Left renal cortex interstitium (tissue), 4 donors: ENCODE measurements around the gene MTMR12. TPM values are rescaled to one million over a fixed set of nuclear protein-coding genes. Genes with fewer than 3 reads are reported as not detected.

Experiments
- DNase-seq, 4 donors: peaks; one replicate each; pipeline ENCODE4 v3.0.0-alpha.2; 2013; ENCODE audit warnings: low read depth in 4 of 4, low spot score in 2 of 4, missing footprints in 1 of 4
- polyA plus RNA-seq, 4 donors: library from polyadenylated mRNA; unstranded; fragments of 120-200 nt; gene quantifications; one replicate each; pipeline ENCODE4 v1.2.1, GENCODE V29; 2013; ENCODE audit not compliant: insufficient read length in 4 of 4

MTMR12 gene
- polyA plus RNA-seq, 4 donors = 31.4 to 40.3 (median 34.8) TPM

GRCh38 chr5:32207355-32207634, 105.4 kb downstream of the MTMR12 start:
- no peak for DNase-seq

DNA sequence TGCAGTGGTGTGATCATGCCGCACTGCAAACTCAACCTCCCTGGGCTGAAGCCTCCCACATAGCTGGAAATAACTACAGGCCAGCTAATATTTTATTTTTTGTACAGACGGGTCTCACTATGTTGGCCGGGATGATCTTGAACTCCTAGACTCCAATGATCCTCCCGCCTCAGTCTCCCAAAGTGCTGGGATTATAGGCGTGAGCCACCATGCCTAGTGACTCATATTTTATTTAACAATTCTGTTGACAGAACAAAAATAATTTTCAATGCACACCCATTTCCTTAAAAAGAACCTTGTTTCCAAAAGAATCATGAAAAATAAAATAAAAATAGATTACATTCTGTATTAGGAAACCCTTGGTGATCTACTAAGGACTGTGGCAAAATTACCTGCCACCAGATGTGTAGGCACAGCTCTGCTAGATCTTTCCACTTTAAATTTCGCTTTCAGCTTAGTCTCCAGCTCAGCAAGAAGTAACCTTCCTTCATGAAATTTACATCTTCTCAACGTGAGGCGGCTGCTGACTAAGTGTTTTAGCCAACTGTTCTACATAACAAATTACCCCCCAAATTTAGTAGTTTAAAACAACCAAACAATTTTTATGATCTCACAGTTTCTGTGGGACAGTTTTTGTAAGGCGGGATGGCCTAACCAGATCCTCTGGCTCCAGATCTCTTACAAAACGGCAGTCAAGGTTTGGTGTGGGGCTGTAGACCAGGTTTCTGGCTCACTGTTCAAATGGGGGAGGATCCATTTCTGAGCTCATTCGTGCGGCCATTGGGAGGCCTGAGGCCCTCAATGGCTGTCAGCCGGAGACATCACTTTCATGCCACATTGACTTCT, 106.0 kb downstream of the MTMR12 start:
- DNase-seq = no peak

GRCh38 chr5:32206053-32206452, 106.7 kb downstream of the MTMR12 start:
- no peak for DNase-seq

DNA sequence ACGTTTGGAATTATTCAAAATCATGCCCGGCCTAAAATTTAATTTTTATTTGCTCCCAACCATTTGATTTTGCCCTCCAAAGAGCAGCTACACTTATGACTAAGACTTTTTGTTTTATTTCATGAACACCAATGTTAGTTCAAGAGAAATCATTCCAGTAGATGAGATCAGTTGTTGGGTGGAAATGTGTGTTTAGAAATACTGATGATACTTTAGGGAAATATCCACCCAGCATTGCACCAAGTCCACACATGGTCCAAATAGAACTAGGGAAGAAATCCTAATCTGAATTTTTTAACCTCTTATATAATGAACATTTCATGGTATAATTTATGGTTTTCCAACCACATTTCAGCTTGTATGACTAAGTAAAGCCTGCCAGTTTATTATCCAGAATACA, 110.3 kb downstream of the MTMR12 start:
- DNase-seq = no peak

- no peak for DNase-seq
These were observed 111.5 kb downstream of the MTMR12 start for GRCh38 chr5:32201122-32201753.

GRCh38 chr5:32197032-32197431, 115.7 kb downstream of the MTMR12 start:
- no peak for DNase-seq

GRCh38 chr5:32195265-32195664, 117.5 kb downstream of the MTMR12 start:
- no peak for DNase-seq

- no peak for DNase-seq
These were observed 119.1 kb downstream of the MTMR12 start for GRCh38 chr5:32193591-32193990.

- no peak for DNase-seq
These were observed 122.6 kb downstream of the MTMR12 start for GRCh38 chr5:32190095-32190494.

DNA sequence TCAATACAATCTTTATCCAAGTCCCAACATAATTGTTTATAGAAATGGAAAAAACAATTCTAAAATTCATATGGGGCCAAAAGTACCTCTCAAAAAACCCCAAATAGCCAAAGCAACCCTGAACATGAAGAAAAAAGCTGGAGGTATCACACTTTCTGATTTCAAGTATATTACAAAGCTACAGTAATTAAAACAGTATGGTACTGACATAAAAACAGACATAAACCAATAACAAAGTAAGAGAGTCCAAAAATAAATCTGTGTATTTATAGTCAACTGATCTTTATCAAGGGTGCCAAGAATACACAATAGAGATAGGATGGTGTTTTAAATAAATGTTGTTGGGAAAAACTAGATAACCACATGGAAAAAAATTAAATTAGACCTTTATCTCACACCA, 125.1 kb downstream of the MTMR12 start:
- no peak for DNase-seq

- no peak for DNase-seq
These were observed 130.2 kb downstream of the MTMR12 start for GRCh38 chr5:32182463-32183063.

Other genes with a start within 250 kb of the MTMR12 start
- gene GOLPH3, start 138.6 kb downstream of the MTMR12 start, polyA plus RNA-seq = 10 to 100 TPM; 82.4 to 93.3 (median 91.9) TPM
- gene ZFR, start 131.8 kb upstream of the MTMR12 start, polyA plus RNA-seq = 100 to 1,000 TPM; 106 to 129 (median 120) TPM